Measurements from ENCODE around the gene SENP2.
"Not testable (repeated sequence)": the region's sequence is repeated elsewhere in the genome, so short reads cannot be mapped to it uniquely, and the experiment has no call there.

The SENP2 gene

DNA sequence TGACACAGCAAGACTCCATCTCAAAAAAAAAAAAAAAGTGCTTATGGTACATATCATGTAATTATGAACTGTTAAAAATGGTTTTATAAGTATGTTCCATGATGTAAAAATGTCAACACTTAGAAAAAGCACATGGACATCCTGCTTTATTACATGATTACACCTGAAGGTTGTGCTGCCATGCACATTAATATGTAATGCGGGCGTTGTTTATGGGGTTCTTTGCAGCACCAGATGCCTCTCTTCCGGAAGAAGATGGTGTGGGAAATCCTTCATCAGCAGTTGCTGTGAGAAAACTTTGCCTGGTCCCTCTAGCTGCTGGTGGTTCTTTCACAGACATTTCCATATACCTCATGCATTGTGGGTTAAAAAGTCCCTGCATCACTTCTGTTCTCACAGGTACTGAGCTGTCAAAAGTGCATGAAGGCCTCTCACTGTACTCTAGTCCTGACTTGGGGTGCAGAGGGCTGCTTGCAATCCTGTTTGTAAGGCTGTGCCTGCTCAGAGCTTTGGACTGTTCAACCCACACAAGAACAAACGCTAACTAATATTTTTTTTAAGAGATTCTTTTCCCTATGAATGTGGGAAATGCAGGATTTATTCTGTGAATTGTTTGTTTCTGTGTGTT, 43.6 kb downstream of the SENP2 start:
- H3K4me1 ChIP-seq (ENCODE audit: control insufficient read depth, insufficient read depth, low read length), result no peaks in the 10 kb centered on the region
- no peak overlapping the region for H3K27ac ChIP-seq (ENCODE audit: insufficient read depth, low read depth, low read length, poor library complexity, severe bottlenecking)
- H3K4me3 ChIP-seq (ENCODE audit: insufficient read depth, low read depth, low read length), result no peak overlapping the region
- WGBS, 2 experiments, result 94 to 99% methylated on average over 3 to 4 of the region's 4 CpGs
- H3K27me3 ChIP-seq (ENCODE audit: control insufficient read depth, insufficient read depth, low read length, poor library complexity, severe bottlenecking), result no peaks in the 10 kb centered on the region
- no peaks in the 10 kb centered on the region for H3K9me3 ChIP-seq (ENCODE audit: control insufficient read depth, low read length)
- peaks cover 4% of the 10 kb centered on the region for H3K36me3 ChIP-seq (ENCODE audit: control insufficient read depth, insufficient read depth, low read length)

DNA sequence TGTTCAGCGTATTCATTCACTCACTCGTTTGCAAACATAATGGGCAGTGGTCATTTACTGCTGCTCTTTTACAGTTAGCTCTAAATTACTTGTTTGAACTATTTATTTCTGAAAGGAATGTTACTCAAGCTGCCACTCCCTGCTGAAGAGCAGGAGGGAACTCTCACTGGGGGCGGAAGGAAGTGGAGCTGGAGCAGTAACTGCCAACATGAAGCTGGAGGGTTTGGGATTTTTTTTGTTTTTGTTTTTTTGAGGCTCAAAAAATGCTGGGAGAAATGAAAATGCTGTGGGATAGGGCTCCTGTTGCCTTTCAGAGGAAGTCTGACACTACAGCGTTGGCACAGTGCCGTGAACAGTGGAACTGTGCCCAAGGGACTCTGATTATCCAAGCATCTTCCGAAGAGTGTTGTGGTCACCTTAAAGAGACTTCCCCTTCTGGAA, 44.1 kb downstream of the SENP2 start:
- H3K36me3 ChIP-seq (ENCODE audit: control insufficient read depth, insufficient read depth, low read length), result peaks cover 4% of the 10 kb centered on the region
- H3K4me1 ChIP-seq (ENCODE audit: control insufficient read depth, insufficient read depth, low read length), result no peaks in the 10 kb centered on the region
- no peak overlapping the region for H3K4me3 ChIP-seq (ENCODE audit: insufficient read depth, low read depth, low read length)
- WGBS, 2 experiments, result 96 to 97% methylated on average over 6 of the region's 6 CpGs
- no peak overlapping the region for H3K27ac ChIP-seq (ENCODE audit: insufficient read depth, low read depth, low read length, poor library complexity, severe bottlenecking)
- H3K27me3 ChIP-seq (ENCODE audit: control insufficient read depth, insufficient read depth, low read length, poor library complexity, severe bottlenecking), result no peaks in the 10 kb centered on the region
- no peaks in the 10 kb centered on the region for H3K9me3 ChIP-seq (ENCODE audit: control insufficient read depth, low read length)

DNA sequence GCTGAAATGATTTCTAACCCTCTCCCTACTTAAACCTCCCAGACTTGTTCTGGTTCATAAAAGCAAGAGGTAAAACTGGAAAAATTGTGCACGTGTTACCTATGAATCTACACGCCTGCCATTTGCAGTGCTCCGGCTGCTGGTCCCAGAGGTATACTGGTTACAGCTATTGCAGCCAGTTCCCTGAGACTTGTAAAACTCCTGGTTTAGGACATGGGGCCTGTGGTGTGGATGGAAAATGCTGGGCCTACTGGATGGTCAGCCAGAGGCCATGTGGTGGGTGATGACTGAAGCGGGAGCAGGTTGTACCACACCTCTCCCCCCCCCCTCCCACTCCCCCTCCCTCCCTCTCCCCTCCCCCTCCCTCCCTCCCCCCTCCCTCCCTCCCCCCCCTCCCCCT, 45.0 kb downstream of the SENP2 start:
- H3K4me3 ChIP-seq (ENCODE audit: insufficient read depth, low read depth, low read length), result no peak overlapping the region
- no peaks in the 10 kb centered on the region for H3K4me1 ChIP-seq (ENCODE audit: control insufficient read depth, insufficient read depth, low read length)
- H3K9me3 ChIP-seq (ENCODE audit: control insufficient read depth, low read length), result no peaks in the 10 kb centered on the region
- peaks cover 3% of the 10 kb centered on the region for H3K36me3 ChIP-seq (ENCODE audit: control insufficient read depth, insufficient read depth, low read length)
- 96 to 98% methylated on average over 3 of the region's 4 CpGs for WGBS, 2 experiments
- H3K27ac ChIP-seq (ENCODE audit: insufficient read depth, low read depth, low read length, poor library complexity, severe bottlenecking), result no peak overlapping the region
- H3K27me3 ChIP-seq (ENCODE audit: control insufficient read depth, insufficient read depth, low read length, poor library complexity, severe bottlenecking), result no peaks in the 10 kb centered on the region

DNA sequence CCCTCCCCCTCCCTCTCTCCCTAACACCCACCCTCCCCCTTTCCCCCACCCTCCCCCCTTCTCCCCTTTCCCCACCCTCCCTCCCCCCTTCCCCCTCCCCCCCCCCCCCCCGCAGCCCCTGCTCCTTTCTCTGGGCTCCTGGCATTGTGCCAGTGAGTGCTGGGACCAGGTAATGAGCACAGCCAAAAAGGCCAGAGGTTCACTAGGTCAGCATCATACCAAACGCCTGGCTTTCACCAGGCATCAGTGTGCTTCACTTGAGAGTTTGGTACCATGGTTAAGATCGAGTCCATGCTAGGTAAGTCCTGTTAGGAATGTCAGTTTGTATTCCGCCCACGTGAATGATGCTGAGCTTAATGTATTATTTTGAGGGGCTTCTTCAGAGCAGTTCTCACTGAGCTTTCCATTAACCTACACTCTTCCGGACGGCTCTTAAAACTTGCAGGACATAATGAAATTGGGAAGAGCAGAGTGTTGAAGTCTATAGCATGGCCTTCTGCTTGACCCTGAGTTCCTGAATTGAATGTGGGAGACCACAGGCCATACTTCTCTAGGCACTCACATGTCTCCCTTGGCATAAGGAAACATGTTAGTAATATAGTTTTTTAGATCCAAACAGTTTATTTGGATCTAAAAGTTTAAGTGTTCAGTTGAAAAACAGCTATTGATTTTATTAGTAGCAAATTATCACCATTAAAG, 45.6 kb downstream of the SENP2 start:
- Histone ChIP-seq H3K27ac (ENCODE audit: insufficient read depth, low read depth, low read length, poor library complexity, severe bottlenecking) (no peak overlapping the region), H3K9me3 (ENCODE audit: control insufficient read depth, low read length) (no peaks in the 10 kb centered on the region), H3K36me3 (ENCODE audit: control insufficient read depth, insufficient read depth, low read length) (no peaks in the 10 kb centered on the region), H3K4me1 (ENCODE audit: control insufficient read depth, insufficient read depth, low read length) (no peaks in the 10 kb centered on the region), H3K27me3 (ENCODE audit: control insufficient read depth, insufficient read depth, low read length, poor library complexity, severe bottlenecking) (no peaks in the 10 kb centered on the region), H3K4me3 (ENCODE audit: insufficient read depth, low read depth, low read length) (no peak overlapping the region)
- 91 to 98% methylated on average over 6 of the region's 7 CpGs for WGBS, 2 experiments

DNA sequence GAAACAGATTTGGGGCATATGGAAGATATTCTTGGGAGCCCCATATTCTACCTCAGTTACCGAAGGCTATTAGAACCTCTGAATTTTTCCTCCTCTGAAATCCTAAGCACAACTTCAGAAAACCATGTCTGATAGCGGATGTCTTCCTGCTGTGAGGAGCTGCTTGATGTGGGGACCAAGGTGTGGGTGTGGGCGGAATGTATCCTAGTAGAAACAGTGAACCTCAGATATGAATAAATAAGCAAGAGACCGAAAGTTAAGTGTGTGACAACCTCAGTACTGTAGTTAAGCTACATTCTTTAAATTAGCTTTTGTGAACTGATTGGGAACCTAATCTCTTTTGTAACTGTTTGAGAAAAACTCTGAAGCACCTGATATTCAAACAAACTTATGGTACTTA, 46.9 kb downstream of the SENP2 start:
- H3K4me3 ChIP-seq (ENCODE audit: insufficient read depth, low read depth, low read length), result no peak overlapping the region
- 93 to 95% methylated on average over 4 of the region's 4 CpGs for WGBS, 2 experiments
- no peaks in the 10 kb centered on the region for H3K27me3 ChIP-seq (ENCODE audit: control insufficient read depth, insufficient read depth, low read length, poor library complexity, severe bottlenecking)
- no peaks in the 10 kb centered on the region for H3K36me3 ChIP-seq (ENCODE audit: control insufficient read depth, insufficient read depth, low read length)
- H3K9me3 ChIP-seq (ENCODE audit: control insufficient read depth, low read length), result no peaks in the 10 kb centered on the region
- H3K4me1 ChIP-seq (ENCODE audit: control insufficient read depth, insufficient read depth, low read length), result no peaks in the 10 kb centered on the region
- no peak overlapping the region for H3K27ac ChIP-seq (ENCODE audit: insufficient read depth, low read depth, low read length, poor library complexity, severe bottlenecking)

DNA sequence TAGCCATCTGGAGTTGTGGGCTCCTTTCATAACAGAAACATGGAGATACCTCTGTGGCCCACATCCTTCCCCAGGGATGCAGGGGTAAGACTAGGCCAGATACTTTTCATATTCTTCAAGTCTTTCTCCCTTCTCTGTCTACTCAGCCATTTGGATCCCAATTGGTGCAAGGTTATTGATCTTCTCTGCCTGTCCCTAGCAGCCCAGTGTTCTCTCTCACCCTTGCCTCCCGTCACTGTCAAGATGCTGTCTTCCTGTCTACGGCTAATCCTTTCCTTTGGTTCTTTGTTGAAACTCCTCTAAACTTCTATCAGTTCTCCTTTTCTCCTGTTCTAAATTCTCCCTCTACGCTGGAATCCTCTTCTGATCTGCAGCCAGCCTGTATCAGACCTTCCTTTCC, 51.3 kb downstream of the SENP2 start:
- H3K4me3 ChIP-seq (ENCODE audit: insufficient read depth, low read depth, low read length), result no peak overlapping the region
- WGBS, 2 experiments, result 86 to 87% methylated on average over 3 of the region's 3 CpGs
- H3K36me3 ChIP-seq (ENCODE audit: control insufficient read depth, insufficient read depth, low read length), result no peaks in the 10 kb centered on the region
- H3K4me1 ChIP-seq (ENCODE audit: control insufficient read depth, insufficient read depth, low read length), result no peaks in the 10 kb centered on the region
- H3K9me3 ChIP-seq (ENCODE audit: control insufficient read depth, low read length), result no peaks in the 10 kb centered on the region
- H3K27ac ChIP-seq (ENCODE audit: insufficient read depth, low read depth, low read length, poor library complexity, severe bottlenecking), result no peak overlapping the region
- H3K27me3 ChIP-seq (ENCODE audit: control insufficient read depth, insufficient read depth, low read length, poor library complexity, severe bottlenecking), result no peaks in the 10 kb centered on the region

DNA sequence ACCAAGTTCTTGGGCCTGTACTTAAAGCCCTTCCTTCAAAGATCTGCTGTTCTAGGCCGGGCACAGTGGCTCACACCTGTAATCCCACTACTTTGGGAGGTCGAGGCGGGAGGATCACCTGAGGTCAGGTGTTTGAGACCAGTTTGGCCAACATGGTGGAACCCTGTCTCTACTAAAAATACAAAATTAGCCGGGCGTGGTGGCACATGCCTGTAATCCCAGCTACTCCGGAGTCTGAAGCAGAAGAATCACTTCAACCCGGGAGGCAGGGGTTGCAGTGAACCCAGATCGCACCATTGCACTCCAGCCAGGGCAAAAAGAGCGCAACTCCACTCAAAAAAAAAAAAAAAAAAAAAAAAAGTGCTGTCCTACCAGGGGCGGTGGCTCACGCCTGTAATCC, 52.6 kb downstream of the SENP2 start:
- H3K36me3 ChIP-seq (ENCODE audit: control insufficient read depth, insufficient read depth, low read length); H3K4me3 ChIP-seq (ENCODE audit: insufficient read depth, low read depth, low read length); H3K4me1 ChIP-seq (ENCODE audit: control insufficient read depth, insufficient read depth, low read length); H3K9me3 ChIP-seq (ENCODE audit: control insufficient read depth, low read length); H3K27me3 ChIP-seq (ENCODE audit: control insufficient read depth, insufficient read depth, low read length, poor library complexity, severe bottlenecking); H3K27ac ChIP-seq (ENCODE audit: insufficient read depth, low read depth, low read length, poor library complexity, severe bottlenecking): not testable (repeated sequence)
- WGBS, 2 experiments, result 91 to 93% methylated on average over 11 of the region's 11 CpGs

DNA sequence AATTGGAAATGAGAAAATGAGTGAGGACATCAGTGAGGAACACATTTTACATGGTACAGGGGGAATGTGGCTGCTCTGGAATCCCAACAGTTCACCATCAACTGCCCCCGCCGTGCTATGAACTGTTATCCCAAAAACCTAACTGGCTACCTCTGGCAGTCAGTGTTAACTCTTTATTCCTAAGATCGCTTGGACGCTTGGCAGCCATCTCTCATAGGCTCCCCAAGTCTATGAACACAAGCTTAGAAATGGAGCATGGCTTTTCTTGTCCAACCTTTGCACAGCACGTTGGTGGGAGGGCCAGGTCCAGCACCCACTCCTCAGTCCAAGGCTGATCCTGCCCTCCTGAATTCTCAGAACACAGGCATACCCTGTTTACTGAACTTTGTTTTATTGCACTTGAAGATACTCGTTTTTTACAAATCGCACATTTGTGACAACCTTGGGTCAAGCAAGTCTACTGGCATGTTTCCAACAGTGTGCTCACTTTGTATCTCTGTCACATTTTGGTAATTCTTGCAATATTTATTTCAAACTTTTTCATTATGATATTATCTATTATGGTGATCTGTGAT, 53.6 kb downstream of the SENP2 start:
- H3K9me3 ChIP-seq (ENCODE audit: control insufficient read depth, low read length), result no peaks in the 10 kb centered on the region

DNA sequence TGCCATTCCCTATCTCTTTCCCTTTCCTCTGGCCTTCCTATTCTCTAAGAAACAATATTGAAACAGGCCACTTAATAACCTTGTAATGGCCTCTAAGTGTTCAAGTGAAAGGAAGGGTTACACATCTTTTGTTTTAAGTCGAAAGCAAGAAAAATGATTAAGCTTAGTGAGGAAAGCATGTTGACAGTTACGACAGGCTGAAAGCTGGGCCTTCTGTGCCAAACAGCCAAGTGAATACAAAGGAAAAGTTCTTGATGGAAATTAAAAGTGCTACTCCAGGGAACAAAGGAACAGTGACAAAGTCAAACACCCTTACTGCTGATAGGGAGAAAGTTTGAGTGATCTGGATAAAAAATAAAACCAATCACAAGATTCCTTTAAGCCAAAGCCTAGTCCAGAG, 54.2 kb downstream of the SENP2 start:
- H3K4me1 ChIP-seq (ENCODE audit: control insufficient read depth, insufficient read depth, low read length), result no peaks in the 10 kb centered on the region
- 84 to 92% methylated on average over 2 of the region's 2 CpGs for WGBS, 2 experiments
- peak overlapping the region; percentile 40 for H3K27ac ChIP-seq (ENCODE audit: insufficient read depth, low read depth, low read length, poor library complexity, severe bottlenecking)
- H3K9me3 ChIP-seq (ENCODE audit: control insufficient read depth, low read length), result no peaks in the 10 kb centered on the region
- H3K27me3 ChIP-seq (ENCODE audit: control insufficient read depth, insufficient read depth, low read length, poor library complexity, severe bottlenecking), result no peaks in the 10 kb centered on the region
- no peak overlapping the region for H3K4me3 ChIP-seq (ENCODE audit: insufficient read depth, low read depth, low read length)
- peaks cover 9% of the 10 kb centered on the region for H3K36me3 ChIP-seq (ENCODE audit: control insufficient read depth, insufficient read depth, low read length)

More for the DNA sequence above, 53.6 kb downstream of the SENP2 start:
- no peaks in the 10 kb centered on the region for H3K27me3 ChIP-seq (ENCODE audit: control insufficient read depth, insufficient read depth, low read length, poor library complexity, severe bottlenecking)
- 88 to 89% methylated on average over 7 of the region's 7 CpGs for WGBS, 2 experiments
- H3K4me3 ChIP-seq (ENCODE audit: insufficient read depth, low read depth, low read length), result no peak overlapping the region
- H3K4me1 ChIP-seq (ENCODE audit: control insufficient read depth, insufficient read depth, low read length), result no peaks in the 10 kb centered on the region
- no peak overlapping the region for H3K27ac ChIP-seq (ENCODE audit: insufficient read depth, low read depth, low read length, poor library complexity, severe bottlenecking)
- peaks cover 8% of the 10 kb centered on the region for H3K36me3 ChIP-seq (ENCODE audit: control insufficient read depth, insufficient read depth, low read length)

DNA sequence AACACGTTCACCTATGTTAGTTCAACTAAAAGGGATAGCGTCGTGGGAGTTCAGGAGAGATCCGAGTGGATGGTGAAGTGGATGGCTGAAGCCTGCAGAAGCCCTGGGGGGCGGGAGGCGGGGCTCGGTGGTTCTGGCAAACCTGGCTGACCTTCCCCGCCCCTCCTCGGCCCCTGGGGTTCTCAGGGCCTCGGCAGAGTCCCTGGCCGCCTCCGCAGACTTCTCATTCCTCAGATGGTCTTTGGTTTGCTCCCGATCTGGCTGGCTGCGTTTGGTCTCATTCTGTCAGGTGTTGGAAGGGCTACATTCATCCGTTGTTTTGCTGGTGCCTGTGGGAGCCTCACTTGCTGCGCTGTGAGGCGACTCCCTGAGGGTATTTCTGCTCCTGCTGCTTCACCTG, 59.1 kb downstream of the SENP2 start:
- not testable (repeated sequence) for H3K27me3 ChIP-seq (ENCODE audit: control insufficient read depth, insufficient read depth, low read length, poor library complexity, severe bottlenecking); H3K4me3 ChIP-seq (ENCODE audit: insufficient read depth, low read depth, low read length); H3K9me3 ChIP-seq (ENCODE audit: control insufficient read depth, low read length); H3K27ac ChIP-seq (ENCODE audit: insufficient read depth, low read depth, low read length, poor library complexity, severe bottlenecking)
- H3K36me3 ChIP-seq (ENCODE audit: control insufficient read depth, insufficient read depth, low read length), result peaks cover 28% of the 10 kb centered on the region
- peaks cover 23% of the 10 kb centered on the region for H3K4me1 ChIP-seq (ENCODE audit: control insufficient read depth, insufficient read depth, low read length)
- WGBS, 2 experiments, result 83% methylated on average over 17 of the region's 17 CpGs
